Measurements from ENCODE around the gene CYP4F11.
"Not testable (repeated sequence)": the region's sequence is repeated elsewhere in the genome, so short reads cannot be mapped to it uniquely, and the experiment has no call there.

CYP4F11 gene

DNA sequence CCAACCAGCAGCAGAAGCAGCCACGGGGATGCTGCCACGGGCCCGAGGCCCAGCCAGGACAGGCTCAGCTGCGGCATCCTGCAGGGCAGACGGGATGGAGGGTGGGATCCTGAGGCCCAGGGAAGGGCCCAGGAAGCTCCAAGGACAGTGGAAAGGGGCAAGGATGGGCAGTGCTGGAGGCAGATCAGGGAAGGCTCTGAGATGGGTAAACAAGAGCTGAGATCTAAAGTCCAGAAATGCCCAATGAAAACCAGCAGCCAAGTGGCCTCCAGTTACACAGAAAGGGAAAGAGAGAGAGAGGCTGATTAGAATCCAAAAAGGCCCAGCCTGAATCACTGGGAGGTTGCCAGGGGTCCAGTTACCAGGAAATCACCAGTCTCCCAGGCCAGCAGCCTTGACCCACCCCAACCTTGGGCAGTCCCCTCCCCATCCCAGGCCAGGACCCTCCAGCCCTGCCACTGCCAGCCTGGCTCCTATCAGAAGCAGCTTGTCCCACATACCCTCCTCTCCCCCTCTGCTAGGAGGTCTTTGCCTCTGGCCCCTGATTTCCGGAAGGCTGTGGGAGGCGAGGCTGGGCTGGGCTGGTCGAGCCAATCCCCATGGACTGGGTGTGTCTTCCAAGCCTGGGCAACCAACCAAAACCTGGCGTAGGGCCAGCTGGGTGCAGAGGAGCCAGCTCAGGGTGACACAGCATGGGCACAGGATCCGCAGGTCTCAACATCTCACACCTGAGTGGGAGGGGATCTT lies at the start of gene CYP4F11:
Gene CYP4F11 (minus strand): TSS at position 198 of the 747 bp plus-strand sequence. CDS start 121 bp downstream, at position 77.
- DNase-seq (ENCODE audit: low read depth), result no peak

DNA sequence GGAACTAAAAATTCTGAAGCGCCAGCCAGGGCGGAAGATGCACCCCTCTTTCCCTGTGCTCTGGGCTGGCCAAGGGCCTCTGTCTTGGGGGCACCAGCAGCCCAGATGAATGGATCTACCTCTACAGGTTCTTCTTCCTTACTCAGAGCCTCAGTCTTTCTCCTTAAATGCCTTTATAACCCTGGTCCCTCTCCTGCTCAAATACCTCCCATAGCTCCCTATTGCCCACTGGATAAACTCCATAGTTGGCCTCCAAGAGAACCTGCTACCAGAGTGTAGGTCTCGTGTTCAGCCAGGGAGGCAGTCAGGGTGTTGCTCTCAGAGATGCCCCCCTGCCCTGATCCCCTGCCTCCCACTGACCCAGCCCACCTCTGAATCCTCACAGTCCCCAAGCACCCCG lies 45.0 kb upstream of the CYP4F11 start:
- no peak for DNase-seq (ENCODE audit: low read depth)

- DNase-seq (ENCODE audit: low read depth), result no peak
Observed at GRCh38 chr19:15977690-15978089, 43.4 kb upstream of the CYP4F11 start.

DNA sequence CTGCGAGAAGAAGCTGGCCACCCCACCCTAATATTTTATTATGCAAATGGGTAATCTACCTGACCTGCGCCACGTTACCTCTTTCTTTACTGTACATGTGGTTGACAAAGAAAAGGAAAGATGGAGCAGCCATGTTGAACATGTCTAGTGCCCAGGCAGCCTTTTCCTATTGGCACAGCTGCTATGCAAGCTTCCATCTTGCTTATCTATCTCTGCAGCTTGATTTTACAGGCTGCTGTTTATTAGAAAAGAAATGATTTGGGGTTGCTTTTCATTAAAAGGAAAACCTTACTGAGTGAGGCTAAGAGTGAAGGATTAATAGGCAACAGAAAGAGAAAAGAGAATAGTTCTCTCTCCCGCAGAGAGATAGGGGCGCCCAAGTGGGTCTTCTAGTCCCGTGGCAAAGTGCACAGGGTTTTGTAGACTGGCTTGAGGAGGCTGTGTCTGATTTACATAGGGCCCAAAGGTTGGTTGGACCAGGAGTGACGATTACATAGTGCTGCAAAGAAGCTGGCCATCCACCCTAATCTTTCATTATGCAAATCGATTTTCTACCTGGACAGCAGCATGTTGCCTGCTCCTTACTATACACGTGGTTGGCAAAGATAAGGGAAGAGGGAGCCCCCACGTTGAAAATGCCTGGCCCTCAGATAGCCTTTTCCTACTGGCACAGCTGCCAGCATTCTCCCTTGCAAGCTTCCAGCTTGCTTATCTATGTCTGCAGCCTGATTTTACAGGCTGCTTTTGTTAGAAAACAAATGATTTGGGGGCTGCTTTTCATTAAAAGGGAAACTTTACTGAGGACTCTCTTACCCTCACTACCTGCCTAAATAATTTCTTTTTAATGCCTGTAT lies 42.7 kb upstream of the CYP4F11 start:
- no peak for DNase-seq (ENCODE audit: low read depth)

DNA sequence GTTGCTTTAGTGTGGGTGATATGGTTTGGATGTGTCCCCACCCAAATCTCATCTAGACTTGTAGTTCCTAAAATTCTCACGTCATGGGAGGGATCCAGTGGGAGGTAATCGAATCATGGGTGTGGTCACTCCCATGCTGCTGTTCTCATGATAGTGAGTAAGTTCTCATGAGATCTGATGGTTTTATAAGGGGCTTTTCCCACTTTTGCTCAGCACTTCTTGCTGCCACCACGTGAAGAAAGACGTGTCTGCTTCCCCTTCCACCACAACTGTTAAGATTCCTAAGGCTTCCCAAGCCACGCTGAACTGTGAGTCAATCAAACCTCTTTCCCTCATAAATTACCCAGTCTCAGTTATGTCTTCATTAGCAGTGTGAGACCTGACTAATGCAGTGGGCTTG lies 40.5 kb upstream of the CYP4F11 start:
- DNase-seq (ENCODE audit: low read depth), result no peak

GRCh38 chr19:15972043-15972442 lies 37.7 kb upstream of the CYP4F11 start:
- DNase-seq (ENCODE audit: low read depth), result not testable (repeated sequence)

- no peak for DNase-seq (ENCODE audit: low read depth)
Observed at GRCh38 chr19:15971224-15971780, 37.0 kb upstream of the CYP4F11 start.

- DNase-seq (ENCODE audit: low read depth), result no peak
Observed at GRCh38 chr19:15964231-15964630, 29.9 kb upstream of the CYP4F11 start.

DNA sequence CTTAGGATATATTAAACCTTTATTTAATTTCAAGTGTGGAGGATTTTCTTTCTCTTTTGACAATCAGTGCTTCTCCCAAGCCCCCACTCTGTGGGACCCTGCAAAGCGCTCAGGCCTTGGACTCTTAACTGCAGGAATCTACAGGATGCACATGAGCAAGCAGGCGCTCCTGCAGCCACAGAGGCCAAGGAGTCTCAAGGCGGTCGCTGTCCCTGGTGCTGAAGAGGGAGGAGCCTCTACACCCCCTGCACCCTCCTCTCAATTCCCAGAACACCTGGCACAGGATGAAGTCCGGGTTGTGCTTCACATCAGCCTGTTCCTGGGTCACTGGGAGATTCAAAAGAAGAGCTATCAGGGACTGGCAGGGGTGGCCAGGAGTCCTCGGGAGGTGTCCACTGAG lies 28.0 kb upstream of the CYP4F11 start:
- no peak for DNase-seq (ENCODE audit: low read depth)

GRCh38 chr19:15954820-15955219 lies 20.5 kb upstream of the CYP4F11 start:
- no peak for DNase-seq (ENCODE audit: low read depth)

DNA sequence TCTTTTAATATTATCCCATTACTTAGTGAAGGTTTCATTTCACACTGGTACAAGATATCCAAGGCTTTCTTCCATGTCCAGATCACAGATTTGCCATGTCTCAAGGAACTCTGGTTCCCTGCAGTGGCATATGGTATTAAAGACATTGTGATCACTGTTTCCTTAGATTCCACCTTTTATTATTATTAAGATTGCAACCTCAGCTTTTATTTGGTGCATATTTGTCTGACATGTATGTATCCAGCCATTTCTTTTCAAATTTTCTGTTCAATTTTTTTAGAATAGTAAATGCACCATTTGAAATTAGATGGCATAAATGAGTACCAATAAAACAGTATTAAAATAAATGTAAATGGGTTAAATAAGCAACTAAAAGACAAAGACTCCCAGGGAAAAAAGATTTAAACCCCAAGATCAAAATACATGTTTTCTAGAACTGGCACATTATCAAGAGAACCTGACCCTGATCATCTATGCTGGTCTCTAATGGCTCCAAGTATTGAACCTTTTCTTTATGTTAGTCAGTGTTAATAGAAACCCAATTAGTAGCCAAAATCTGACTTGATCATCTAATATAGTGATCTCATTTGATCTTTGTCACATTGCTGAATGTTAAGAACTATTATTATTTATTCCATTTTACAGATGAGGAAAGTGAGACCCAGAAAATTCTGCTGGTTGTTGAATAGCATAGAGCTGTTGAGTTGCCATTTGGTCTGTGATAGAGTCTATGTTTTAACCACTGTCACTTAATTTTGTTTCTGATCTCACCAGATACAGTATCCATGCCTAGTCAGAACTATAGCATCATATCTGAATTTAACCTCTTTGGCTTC lies 14.1 kb upstream of the CYP4F11 start, which contains the start of gene OR10H4:
Gene OR10H4 (plus strand): TSS at position 786 of the 836 bp plus-strand sequence. CDS start 0 bp downstream, at position 786.
- DNase-seq (ENCODE audit: low read depth), result no peak

- DNase-seq (ENCODE audit: low read depth), result no peak
Observed at GRCh38 chr19:15945301-15945700, 11.0 kb upstream of the CYP4F11 start.

DNA sequence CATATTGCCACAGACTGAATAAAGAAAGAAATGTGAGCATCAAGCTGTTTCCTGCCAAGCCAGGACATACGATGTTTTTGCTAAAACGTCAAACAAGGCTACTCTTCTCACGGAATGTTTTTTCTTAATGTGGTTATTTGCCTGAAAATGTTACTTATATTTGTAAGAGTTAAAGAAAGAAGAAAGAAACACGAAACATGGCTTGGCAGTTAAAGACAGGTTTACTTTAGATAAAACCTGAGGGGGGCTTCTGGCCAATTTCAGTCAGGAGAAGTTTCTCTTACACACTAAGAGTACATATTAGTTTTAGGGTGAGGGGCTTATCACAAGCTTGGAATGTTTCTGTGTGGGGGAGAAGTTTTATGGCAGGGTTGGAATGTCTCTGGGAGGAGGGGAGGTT lies 10.1 kb upstream of the CYP4F11 start:
- no peak for DNase-seq (ENCODE audit: low read depth)

DNA sequence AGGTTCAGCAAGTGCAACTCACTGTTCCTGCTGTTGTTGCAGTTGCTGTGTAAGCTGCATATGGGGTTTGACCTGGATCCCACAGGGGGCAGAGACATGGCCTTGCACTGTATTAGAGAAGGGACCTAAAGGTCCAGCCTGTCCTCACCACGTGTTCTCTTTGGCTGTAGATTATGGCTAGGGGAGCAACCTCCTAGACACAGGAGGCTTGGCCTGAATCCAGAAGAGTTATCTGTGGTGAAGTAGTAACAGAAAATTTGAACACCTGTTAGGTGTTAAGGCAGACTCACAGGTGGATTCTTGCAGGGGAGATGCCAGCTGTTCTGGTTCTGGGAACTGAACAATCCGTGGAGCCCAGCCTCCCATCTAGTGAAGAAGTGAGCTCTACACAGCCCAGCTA lies 3.4 kb upstream of the CYP4F11 start:
- no peak for DNase-seq (ENCODE audit: low read depth)

GRCh38 chr19:15936950-15937349 lies 2.6 kb upstream of the CYP4F11 start:
- no peak for DNase-seq (ENCODE audit: low read depth)

DNA sequence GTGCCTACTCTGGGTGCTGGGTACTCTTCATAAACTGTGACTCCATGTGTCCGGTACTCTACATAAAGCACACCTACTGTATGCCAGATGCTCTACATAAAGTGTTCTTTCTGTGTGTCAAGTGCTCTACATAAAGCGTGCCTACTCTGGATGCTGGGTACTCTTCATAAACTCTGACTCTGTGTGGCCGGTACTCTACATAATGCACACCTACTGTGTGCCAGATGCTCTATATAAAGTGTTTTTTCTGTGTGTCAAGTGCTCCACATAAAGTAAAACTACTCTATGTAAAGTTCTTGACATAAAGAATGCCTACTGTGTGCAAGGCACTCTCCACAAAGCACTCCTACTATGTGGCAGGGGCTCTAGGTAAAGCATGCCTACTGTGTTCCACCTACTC lies 1.8 kb upstream of the CYP4F11 start:
- no peak for DNase-seq (ENCODE audit: low read depth)

GRCh38 chr19:15935167-15935702 lies 906 bp upstream of the CYP4F11 start:
- no peak for DNase-seq (ENCODE audit: low read depth)

GRCh38 chr19:15933761-15934331 lies 483 bp downstream of the CYP4F11 start:
- DNase-seq (ENCODE audit: low read depth), result not testable (repeated sequence)

DNA sequence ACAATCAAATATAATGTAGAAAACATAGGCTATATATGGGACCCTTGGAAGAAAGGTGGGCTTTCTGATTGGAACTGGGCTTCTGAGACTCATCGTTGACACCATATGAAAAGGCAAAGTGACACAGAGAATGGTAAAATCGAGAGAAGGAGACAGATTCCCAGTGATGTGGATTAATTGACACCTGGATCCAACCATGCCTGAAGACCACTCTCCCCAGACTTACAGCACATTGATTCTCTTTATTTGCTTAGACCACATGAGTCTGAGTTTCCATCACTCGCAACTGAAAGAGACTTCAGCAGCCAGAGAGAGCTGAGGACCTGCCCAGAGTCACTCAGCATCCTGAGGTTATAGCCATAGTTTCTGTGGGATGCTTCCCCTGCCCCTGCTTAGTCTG lies 6.0 kb downstream of the CYP4F11 start:
- DNase-seq (ENCODE audit: low read depth), result no peak

GRCh38 chr19:15926484-15926883 lies 7.8 kb downstream of the CYP4F11 start:
- DNase-seq (ENCODE audit: low read depth), result no peak

DNA sequence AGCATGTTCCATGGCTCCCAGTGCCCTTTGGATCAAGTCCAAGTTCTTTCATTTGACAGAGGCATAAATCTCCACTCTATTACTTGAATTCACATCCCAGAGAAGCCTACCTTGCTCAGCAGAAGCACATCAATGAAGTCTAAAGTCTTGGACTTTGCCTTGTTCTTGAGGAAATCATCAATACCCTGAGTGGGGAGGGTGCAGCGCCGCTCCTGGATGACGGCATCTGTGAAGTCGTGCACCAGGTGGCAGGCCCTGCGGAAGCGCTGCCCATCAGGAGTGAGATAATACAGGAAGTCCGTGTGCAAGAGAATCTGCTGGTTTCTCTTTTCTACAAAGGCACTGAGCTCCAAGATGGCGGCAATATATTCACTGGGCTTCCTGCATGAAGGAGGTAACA lies 10.6 kb downstream of the CYP4F11 start:
- DNase-seq (ENCODE audit: low read depth), result no peak
